ENCODE measurements around the gene SLC39A11. TPM values are rescaled to one million over a fixed set of nuclear protein-coding genes. Genes with fewer than 3 reads are reported as not detected.

The SLC39A11 gene
- total RNA-seq, result 12.3 and 12.6 TPM in 2 replicates

GRCh38 chr17:73092523-73093135 is at the start of gene SLC39A11:
TSS of gene SLC39A11 (minus strand) at chr17:73092688. CDS start at chr17:73088764, 3,924 bp downstream.

Other genes starting within 250 kb of the SLC39A11 start
- gene SSTR2, start 72.3 kb upstream of the SLC39A11 start, total RNA-seq, result under 0.01 TPM in 1 of 2 replicates, not detected in the other
- gene COG1, start 100.4 kb upstream of the SLC39A11 start, total RNA-seq, result 18.7 and 22.7 TPM in 2 replicates
- not detected in 2 replicates for gene CPSF4L, start 169.2 kb upstream of the SLC39A11 start, total RNA-seq
- gene CDC42EP4, start 219.3 kb upstream of the SLC39A11 start, total RNA-seq, result 49.9 and 58.7 TPM in 2 replicates

Data from bronchus fibroblast of lung (primary cell).